Spleen (tissue), 11 donors: ENCODE measurements around the gene OLIG2. TPM values are rescaled to one million over a fixed set of nuclear protein-coding genes. Genes with fewer than 3 reads are reported as not detected.

Source experiments
- DNase-seq: peaks from one replicate; pipeline ENCODE4 v3.0.0-alpha.2; 2020
- H3K27ac ChIP-seq, 8 donors: fragments of 200-600 bp; sonication (generic) in 7 of 8; 1 replicate in 4 of 8; 2 replicates in 4 of 8; pipeline versions ENCODE4 v1.5.0 to v1.8.0; 2016 to 2021; ENCODE audit warnings: inconsistent platforms in 4 of 8, mild to moderate bottlenecking in 4 of 8, moderate library complexity in 1 of 8
- H3K27me3 ChIP-seq, 7 donors: fragments of 200-600 bp; sonication (generic) in 6 of 7; replicated peaks in 1 of 7; 1 replicate in 4 of 7; 2 replicates in 3 of 7; pipeline versions ENCODE4 v1.5.0 to v1.8.0; 2016 to 2021; ENCODE audit warnings: inconsistent platforms in 3 of 7, mild to moderate bottlenecking in 1 of 7
- H3K36me3 ChIP-seq, 6 donors: fragments of 200-600 bp; sonication (generic) in 5 of 6; 1 replicate in 4 of 6; 2 replicates in 2 of 6; pipeline versions ENCODE4 v1.5.0 to v1.8.0; 2016 to 2021; ENCODE audit warnings: inconsistent platforms in 2 of 6
- H3K4me1 ChIP-seq, 6 donors: fragments of 200-600 bp; sonication (generic) in 5 of 6; 1 replicate in 3 of 6; 2 replicates in 3 of 6; pipeline versions ENCODE4 v1.5.0 to v1.8.0; 2016 to 2021; ENCODE audit warnings: inconsistent platforms in 3 of 6
- H3K4me3 ChIP-seq, 8 donors: fragments of 200-600 bp; sonication (generic) in 7 of 8; 1 replicate in 4 of 8; 2 replicates in 4 of 8; pipeline versions ENCODE4 v1.5.0 to v1.8.0; 2016 to 2021; ENCODE audit warnings: inconsistent platforms in 4 of 8, mild to moderate bottlenecking in 4 of 8, moderate library complexity in 2 of 8
- H3K9me3 ChIP-seq, 8 donors: fragments of 200-600 bp; sonication (generic) in 7 of 8; 1 replicate in 4 of 8; 2 replicates in 4 of 8; pipeline versions ENCODE4 v1.5.0 to v1.8.0; 2016 to 2021; ENCODE audit warnings: inconsistent platforms in 4 of 8
- CTCF ChIP-seq, 11 experiments: fragments of 200-600 bp in 7 of 11; fragments of 450-650 bp in 4 of 11; sonication (generic) in 4 of 11; IDR thresholded peaks in 8 of 11; conservative IDR thresholded peaks in 3 of 11; 1 replicate in 7 of 11; 2 replicates in 4 of 11; pipeline versions ENCODE4 v1.4.0 to v1.8.0; 2016 to 2021; ENCODE audit warnings: antibody characterized with exemption in 11 of 11, inconsistent platforms in 4 of 11, mild to moderate bottlenecking in 1 of 11
- POLR2A ChIP-seq, 3 donors: fragments of 450-650 bp; IDR thresholded peaks; one replicate each; pipeline ENCODE4 v1.5.1; 2017; ENCODE audit warnings: antibody characterized with exemption in 3 of 3, mild to moderate bottlenecking in 1 of 3
- POLR2AphosphoS5 ChIP-seq, 3 donors: sonication (generic); formaldehyde crosslinking; IDR thresholded peaks; one replicate each; pipeline ENCODE4 v1.5.1; 2017; ENCODE audit warnings: antibody characterized with exemption in 3 of 3
- WGBS, 5 donors: extraction: QIAGEN DNeasy Blood & Tissue Kit in 3 of 5; methylation state at CpG; one replicate each; pipeline versions ENCODE4 v1.1.5 to v1.1.7; 2013 to 2018; 5-methylcytosine and 5-hydroxymethylcytosine counted together
- intact Hi-C: fragments of 100-400 bp; cut with DNase I; formaldehyde crosslinking; loops from one replicate; pipeline ENCODE4 v1.15.0; 2023; ENCODE audit warnings: low total_unique reads
- polyA plus RNA-seq, 3 donors: library from polyadenylated mRNA; stranded (reverse); fragments of 200-250 nt; gene quantifications; one replicate each; pipeline ENCODE4 v1.2.1, GENCODE V29; 2013
- total RNA-seq, 7 donors: library from RNA; depleted of rRNA in 3 of 7; stranded (reverse); fragments of >200 nt in 3 of 7; fragmentation: NEBNext Ultra II Directional in 4 of 7; extraction: Animal tissue kit (Norgen Biotek cat#: 25700) in 4 of 7; gene quantifications; one replicate each; pipeline versions ENCODE4 v1.1.0 to v1.2.1, GENCODE V29; 2016 to 2021
- donor health status: healthy with polysubstance abuse.
- donor health status: DM: no; HTN: no; CAD: no; lungs with moderate emphysema.
- donor health status: DM: no; HTN: no; CAD: no.
- donor health status: Bipolar disorder and iron deficiency.
- donor health status: healthy.
- donor health status: DM: no; HTN: no; CAD: no.
- donor health status: DM: yes; HTN: yes; CAD: no.

OLIG2 gene
- total and polyA plus RNA-seq, 10 donors, result 0.03 to 0.23 TPM; not detected in 8

- H3K27ac ChIP-seq, result peak overlapping the region in 5 of 8 donors; percentile 36 to 79 (median 68)
Observed at GRCh38 chr21:33036430-33037162, 10.9 kb downstream of the OLIG2 start.

GRCh38 chr21:33037501-33037900 is 11.8 kb downstream of the OLIG2 start:
- Histone ChIP-seq H3K9me3 (no peaks in the 10 kb centered on the region), H3K27me3 (peaks cover 0 to 63% (median 32%) of the 10 kb centered on the region in 7 donors), H3K4me1 (peaks cover 5 to 28% (median 14%) of the 10 kb centered on the region in 6 donors), H3K27ac (peak overlapping the region in 1 of 8 donors; percentile 79), H3K4me3 (no peak overlapping the region), H3K36me3 (no peaks in the 10 kb centered on the region)
- intact Hi-C loops, result no loop called here
- no peak for DNase-seq
- no peak for TF ChIP-seq CTCF (IDR thresholded peaks at IDR 0.05 in 8 of 11, conservative IDR thresholded peaks at IDR 0.05 in 3 of 11)
- no peak for TF ChIP-seq POLR2AphosphoS5 (IDR thresholded peaks at IDR 0.05)
- TF ChIP-seq POLR2A (IDR thresholded peaks at IDR 0.05), result no peak
- 78 to 96% (median 83%) methylated on average over 3 of the region's 3 CpGs for WGBS, 5 donors

More at GRCh38 chr21:33036430-33037162, 10.9 kb downstream of the OLIG2 start:
- H3K9me3 ChIP-seq, result no peaks in the 10 kb centered on the region
- WGBS, 5 donors, result 9 to 19% (median 15%) methylated on average over 11 of the region's 11 CpGs
- DNase-seq, result peak; percentile 86
- intact Hi-C loops, result no loop called here
- no peaks in the 10 kb centered on the region for H3K36me3 ChIP-seq
- no peak overlapping the region for H3K4me3 ChIP-seq
- peaks cover 0 to 64% (median 38%) of the 10 kb centered on the region in 7 donors for H3K27me3 ChIP-seq
- peak; percentile 44 to 75 (median 60) for TF ChIP-seq POLR2AphosphoS5 (IDR thresholded peaks at IDR 0.05)
- no peak for TF ChIP-seq CTCF (IDR thresholded peaks at IDR 0.05 in 8 of 11, conservative IDR thresholded peaks at IDR 0.05 in 3 of 11)
- no peak for TF ChIP-seq POLR2A (IDR thresholded peaks at IDR 0.05)
- peaks cover 5 to 28% (median 14%) of the 10 kb centered on the region in 6 donors for H3K4me1 ChIP-seq

- no peaks in the 10 kb centered on the region for H3K9me3 ChIP-seq
- 68 to 89% (median 84%) methylated on average over 7 of the region's 7 CpGs for WGBS, 5 donors
- intact Hi-C loops, result no loop called here
- H3K27me3 ChIP-seq, result peaks cover 0 to 62% (median 17%) of the 10 kb centered on the region in 7 donors
- DNase-seq, result no peak
- peaks cover 5 to 23% (median 12%) of the 10 kb centered on the region in 6 donors for H3K4me1 ChIP-seq
- H3K4me3 ChIP-seq, result no peak overlapping the region
- TF ChIP-seq POLR2AphosphoS5 (IDR thresholded peaks at IDR 0.05) (no peak), CTCF (IDR thresholded peaks at IDR 0.05 in 8 of 11, conservative IDR thresholded peaks at IDR 0.05 in 3 of 11) (no peak), POLR2A (IDR thresholded peaks at IDR 0.05) (no peak)
- no peak overlapping the region for H3K27ac ChIP-seq
- no peaks in the 10 kb centered on the region for H3K36me3 ChIP-seq
Observed at GRCh38 chr21:33039536-33039935, 13.8 kb downstream of the OLIG2 start.

- H3K27me3 ChIP-seq, result peaks cover 0 to 60% (median 10%) of the 10 kb centered on the region in 7 donors
- H3K4me3 ChIP-seq, result no peak overlapping the region
- DNase-seq, result no peak
- WGBS, 5 donors, result 91 to 97% (median 95%) methylated on average over 3 of the region's 3 CpGs
- H3K27ac ChIP-seq, result no peak overlapping the region
- H3K36me3 ChIP-seq, result no peaks in the 10 kb centered on the region
- no peak for TF ChIP-seq POLR2AphosphoS5 (IDR thresholded peaks at IDR 0.05)
- no peak for TF ChIP-seq POLR2A (IDR thresholded peaks at IDR 0.05)
- no peak for TF ChIP-seq CTCF (IDR thresholded peaks at IDR 0.05 in 8 of 11, conservative IDR thresholded peaks at IDR 0.05 in 3 of 11)
- H3K9me3 ChIP-seq, result no peaks in the 10 kb centered on the region
- intact Hi-C loops, result no loop called here
- peaks cover 5 to 23% (median 12%) of the 10 kb centered on the region in 6 donors for H3K4me1 ChIP-seq
Observed at GRCh38 chr21:33040215-33040614, 14.5 kb downstream of the OLIG2 start.
